Neural cell (in vitro differentiated cells): ENCODE data around the gene GNG5. TPM values are rescaled to one million over a fixed set of nuclear protein-coding genes. Genes with fewer than 3 reads are reported as not detected.

Experiments used
- H2AFZ ChIP-seq: fragments of 200-600, 300-800 bp; sonication (generic), shearing (Covaris generic); 2 replicates; pipeline ENCODE4 v1.6.0; 2014; ENCODE audit warnings: low read depth, mild to moderate bottlenecking, antibody characterized with exemption, low read length, moderate library complexity
- H3F3A ChIP-seq: fragments of 200-600 bp; shearing (Covaris generic); 2 replicates; pipeline ENCODE4 v1.6.1; 2016; ENCODE audit warnings: mild to moderate bottlenecking, moderate library complexity, mixed read lengths, antibody characterized with exemption, low read length; ENCODE audit not compliant: insufficient read depth, poor library complexity, severe bottlenecking
- H3K27ac ChIP-seq: fragments of 200-600, 300-800 bp; sonication (generic), shearing (Covaris generic); 2 replicates; pipeline ENCODE4 v1.5.1; 2014; ENCODE audit warnings: mild to moderate bottlenecking, low read length, moderate library complexity
- H3K27me3 ChIP-seq: fragments of 300-800, 200-600 bp; sonication (generic), shearing (Covaris generic); 2 replicates; pipeline ENCODE4 v1.6.0; 2014; ENCODE audit warnings: mild to moderate bottlenecking, low read depth, low read length, moderate library complexity; ENCODE audit not compliant: insufficient read depth
- H3K36me3 ChIP-seq: fragments of 300-800, 200-600 bp; sonication (generic), shearing (Covaris generic); 2 replicates; pipeline ENCODE4 v1.5.1; 2014; ENCODE audit warnings: mild to moderate bottlenecking, antibody characterized with exemption, low read length, moderate library complexity; ENCODE audit not compliant: insufficient read depth
- H3K4me2 ChIP-seq: fragments of 300-800, 200-600 bp; sonication (generic), shearing (Covaris generic); 2 replicates; pipeline ENCODE4 v1.6.0; 2014; ENCODE audit warnings: mild to moderate bottlenecking, low read length
- H3K4me3 ChIP-seq: fragments of 300-800, 200-600 bp; sonication (generic), shearing (Covaris generic); 2 replicates; pipeline ENCODE4 v1.5.1; 2014; ENCODE audit warnings: mild to moderate bottlenecking, low read length, moderate library complexity
- H3K79me2 ChIP-seq: fragments of 200-600 bp; shearing (Covaris generic); replicated peaks from 2 replicates; pipeline ENCODE4 v1.6.0; 2014; ENCODE audit warnings: mild to moderate bottlenecking, low read length, moderate library complexity; ENCODE audit not compliant: insufficient read depth
- H3K9ac ChIP-seq: fragments of 300-800, 200-600 bp; sonication (generic), shearing (Covaris generic); 2 replicates; pipeline ENCODE4 v1.6.1; 2016; ENCODE audit warnings: mild to moderate bottlenecking, low read length, mixed read lengths
- H3K9me2 ChIP-seq: fragments of 200-600 bp; shearing (Covaris generic); 2 replicates; pipeline ENCODE4 v1.6.1; 2016; ENCODE audit warnings: mild to moderate bottlenecking, low read length, mixed read lengths; ENCODE audit not compliant: insufficient read depth
- H3K9me3 ChIP-seq: fragments of 200-600, 300-800 bp; sonication (generic), shearing (Covaris generic); 2 replicates; pipeline ENCODE4 v1.6.1; 2016; ENCODE audit warnings: mild to moderate bottlenecking, mixed run types, low read length, moderate library complexity, mixed read lengths
- H4K20me1 ChIP-seq: fragments of 200-600 bp; shearing (Covaris generic); 2 replicates; pipeline ENCODE4 v1.6.1; 2016; ENCODE audit warnings: mild to moderate bottlenecking, mixed run types; ENCODE audit not compliant: insufficient read depth
- CTCF ChIP-seq: fragments of 450-650 bp; IDR thresholded peaks from 2 replicates; pipeline ENCODE4 v1.5.1; 2014; ENCODE audit warnings: antibody characterized with exemption, mild to moderate bottlenecking, moderate library complexity; ENCODE audit not compliant: poor library complexity, severe bottlenecking
- EP300 ChIP-seq: fragments of 450-650 bp; conservative IDR thresholded peaks from 2 replicates; pipeline ENCODE4 v1.6.1; 2014; ENCODE audit warnings: antibody characterized with exemption, mild to moderate bottlenecking, moderate library complexity; ENCODE audit not compliant: poor library complexity, severe bottlenecking
- EZH2 ChIP-seq: fragments of 200-600, 300-800 bp; shearing (Covaris generic), sonication (generic); IDR thresholded peaks from 2 replicates; pipeline ENCODE4 v1.6.1; 2014; ENCODE audit warnings: antibody characterized with exemption, low read length, borderline replicate concordance, mild to moderate bottlenecking; ENCODE audit not compliant: insufficient read depth, poor library complexity, severe bottlenecking
- MXI1 ChIP-seq: fragments of 450-650 bp; conservative IDR thresholded peaks from 2 replicates; pipeline ENCODE4 v1.6.1; 2014; ENCODE audit warnings: antibody characterized with exemption, mild to moderate bottlenecking; ENCODE audit not compliant: poor library complexity, severe bottlenecking
- POLR2AphosphoS5 ChIP-seq: IDR thresholded peaks from 2 replicates; pipeline ENCODE4 v1.6.1; 2012
- RAD21 ChIP-seq: fragments of 450-650 bp; conservative IDR thresholded peaks from 2 replicates; pipeline ENCODE4 v1.6.1; 2014; ENCODE audit warnings: antibody characterized with exemption, mild to moderate bottlenecking, moderate library complexity
- REST ChIP-seq: IDR thresholded peaks from 2 replicates; pipeline ENCODE4 v1.6.1; 2012; ENCODE audit warnings: borderline replicate concordance
- SMC3 ChIP-seq: fragments of 450-650 bp; conservative IDR thresholded peaks from 2 replicates; pipeline ENCODE4 v1.6.1; 2014; ENCODE audit warnings: antibody characterized with exemption, mild to moderate bottlenecking, moderate library complexity; ENCODE audit not compliant: poor library complexity
- TAF1 ChIP-seq: IDR thresholded peaks from 2 replicates; pipeline ENCODE4 v1.6.1; 2012; ENCODE audit warnings: low read depth
- polyA plus RNA-seq: library from polyadenylated mRNA; depleted of rRNA; stranded (reverse); fragments of >200 nt; gene quantifications from 2 replicates; pipeline ENCODE4 v1.2.3, GENCODE V29; 2014

The GNG5 gene
- polyA plus RNA-seq, 1 donor from 2014 or later: 1.5 TPM

DNA sequence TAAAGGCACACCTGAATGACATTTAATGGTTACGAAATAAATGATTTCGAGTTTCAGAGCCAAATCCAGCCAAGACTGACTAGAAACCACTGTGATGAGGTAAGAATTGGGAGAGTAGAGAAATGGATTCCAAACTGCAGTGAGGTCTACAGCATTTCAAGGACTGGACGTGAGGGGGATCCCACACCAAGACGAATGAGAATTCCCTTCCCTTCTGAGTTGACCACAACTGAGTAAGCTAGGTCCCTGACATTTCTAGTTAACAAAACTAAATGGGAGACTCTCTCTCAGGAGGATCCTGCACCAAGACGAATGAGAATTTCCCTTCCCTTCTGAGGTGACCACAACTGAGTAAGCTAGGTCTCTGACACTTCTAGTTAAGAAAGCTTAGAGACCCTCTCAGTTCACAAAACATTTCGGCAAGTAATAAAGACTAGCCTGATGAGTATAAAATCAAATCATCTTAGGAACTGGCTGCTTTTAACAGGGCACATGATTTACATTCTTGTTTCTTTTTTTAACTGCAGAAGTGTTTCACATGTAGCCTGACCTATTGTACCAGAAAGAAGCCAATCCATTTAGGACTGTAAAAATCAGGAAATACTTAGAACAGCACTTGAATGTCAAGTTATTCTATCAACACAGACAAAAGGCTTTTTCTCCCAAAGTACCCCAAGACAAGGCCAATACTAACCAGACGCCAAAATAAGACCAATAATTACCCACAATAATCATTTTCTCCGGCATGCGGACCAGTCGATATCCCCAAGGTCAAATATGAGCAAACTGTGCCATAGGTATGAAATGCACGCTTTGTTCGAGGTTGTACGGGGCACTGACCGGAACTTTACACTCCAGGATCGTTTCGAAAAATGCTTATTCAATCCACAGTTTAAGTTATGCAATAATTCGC lies 1.5 kb downstream of the GNG5 start:
- Histone ChIP-seq H3K4me3 (peak overlapping the region; percentile 91), H3K79me2 (peaks cover 32% of the 10 kb centered on the region), H3F3A (no peaks in the 10 kb centered on the region), H3K36me3 (no peaks in the 10 kb centered on the region), H2AFZ (no peak overlapping the region), H3K27ac (no peak overlapping the region), H3K9ac (no peak overlapping the region), H3K9me3 (no peaks in the 10 kb centered on the region), H3K9me2 (no peaks in the 10 kb centered on the region), H3K27me3 (no peaks in the 10 kb centered on the region), H4K20me1 (no peaks in the 10 kb centered on the region), H3K4me2 (peak overlapping the region; percentile 13)
- no peak for TF ChIP-seq POLR2AphosphoS5
- TF ChIP-seq EP300: no peak
- no peak for TF ChIP-seq EZH2
- TF ChIP-seq CTCF: no peak

GRCh38 chr1:84502927-84503326 lies 3.5 kb downstream of the GNG5 start:
- H3F3A ChIP-seq: no peaks in the 10 kb centered on the region
- H3K9me2 ChIP-seq: no peaks in the 10 kb centered on the region
- no peaks in the 10 kb centered on the region for H3K9me3 ChIP-seq
- H2AFZ ChIP-seq: no peak overlapping the region
- no peak for TF ChIP-seq EZH2
- no peak for TF ChIP-seq CTCF
- TF ChIP-seq POLR2AphosphoS5: no peak
- no peak for TF ChIP-seq REST
- no peak for TF ChIP-seq SMC3
- no peak for TF ChIP-seq EP300
- no peak for TF ChIP-seq TAF1
- no peak for TF ChIP-seq RAD21
- TF ChIP-seq MXI1: no peak
- H3K79me2 ChIP-seq: peaks cover 32% of the 10 kb centered on the region
- H3K36me3 ChIP-seq: no peaks in the 10 kb centered on the region
- H4K20me1 ChIP-seq: no peaks in the 10 kb centered on the region
- no peak overlapping the region for H3K27ac ChIP-seq
- H3K27me3 ChIP-seq: no peaks in the 10 kb centered on the region
- no peak overlapping the region for H3K4me3 ChIP-seq
- H3K9ac ChIP-seq: no peak overlapping the region
- H3K4me2 ChIP-seq: no peak overlapping the region
